ENCODE data around the gene CRCP. TPM values are rescaled to one million over a fixed set of nuclear protein-coding genes. Genes with fewer than 3 reads are reported as not detected.

The CRCP gene
- total RNA-seq, 1 donor = 31.3 TPM

DNA sequence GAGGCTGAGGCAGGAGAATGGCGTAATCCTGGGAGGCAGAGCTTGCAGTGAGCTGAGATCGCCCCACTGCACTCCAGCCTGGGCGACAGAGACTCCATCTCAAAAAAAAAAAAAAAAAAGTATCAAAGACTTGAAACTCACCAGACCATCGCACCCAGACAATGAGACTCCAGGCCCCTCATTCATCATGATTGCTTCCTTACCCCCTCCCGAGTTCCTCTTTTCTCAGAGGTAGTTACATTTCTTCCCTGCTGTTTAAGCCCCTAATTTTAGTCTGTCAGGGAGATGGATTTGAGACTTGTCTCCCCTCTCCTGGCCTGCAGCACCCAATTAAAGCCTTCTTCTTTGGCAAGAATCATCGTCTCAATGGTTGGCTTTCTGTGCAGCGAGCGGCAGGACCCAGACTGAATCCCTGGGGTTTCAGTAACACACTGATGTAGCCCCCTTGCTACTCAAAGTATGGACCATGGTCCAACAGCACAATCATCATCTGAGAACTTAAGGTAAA lies 71.1 kb downstream of the CRCP start:
- Histone ChIP-seq H3K4me1 (ENCODE audit: insufficient read depth, low read length) (no peaks in the 10 kb centered on the region), H3K27me3 (ENCODE audit: insufficient read depth, low read length) (no peaks in the 10 kb centered on the region), H3K9me3 (ENCODE audit: low read depth, low read length) (no peaks in the 10 kb centered on the region), H3K4me3 (ENCODE audit: low read length) (no peak overlapping the region)

DNA sequence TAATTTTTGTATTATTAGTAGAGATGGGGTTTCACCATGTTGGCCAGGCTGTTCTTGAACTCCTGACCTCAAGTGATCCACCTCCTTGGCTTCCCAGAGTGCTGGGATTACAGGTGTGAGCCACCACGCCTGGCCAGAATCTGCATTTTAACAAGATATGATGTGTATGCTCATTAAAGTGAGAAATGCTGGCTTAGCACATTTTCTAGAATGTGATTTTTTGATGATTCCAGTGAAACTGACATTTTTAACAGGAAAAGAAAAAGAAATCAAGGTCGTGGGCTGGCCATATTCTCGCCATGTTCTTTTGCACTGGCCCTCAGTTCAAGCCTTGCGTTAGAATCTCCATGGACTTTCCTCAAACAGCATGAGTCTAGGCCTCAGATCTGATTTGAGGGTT lies 72.3 kb downstream of the CRCP start:
- no peaks in the 10 kb centered on the region for H3K4me1 ChIP-seq (ENCODE audit: insufficient read depth, low read length)
- no peaks in the 10 kb centered on the region for H3K27me3 ChIP-seq (ENCODE audit: insufficient read depth, low read length)
- H3K9me3 ChIP-seq (ENCODE audit: low read depth, low read length) = no peaks in the 10 kb centered on the region
- H3K4me3 ChIP-seq (ENCODE audit: low read length) = no peak overlapping the region

DNA sequence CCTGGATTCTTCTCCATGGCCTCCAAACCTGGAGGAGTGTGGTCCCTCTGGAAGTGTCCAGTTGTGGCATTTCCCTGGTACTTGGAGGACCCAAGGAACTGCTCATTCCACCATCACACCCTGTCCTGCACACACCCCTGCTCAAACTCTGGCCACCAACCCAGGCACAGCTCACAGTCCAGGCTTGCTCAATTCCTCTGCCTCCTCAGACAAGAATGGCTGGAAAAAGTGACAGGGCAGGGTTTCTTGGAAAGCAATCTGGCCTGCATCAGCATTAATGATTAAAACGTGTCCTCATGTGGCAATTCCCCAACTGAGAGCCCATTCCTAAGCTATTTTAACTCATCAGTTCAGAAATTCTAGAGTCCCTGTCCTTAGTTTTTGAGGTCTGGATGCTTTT lies 73.3 kb downstream of the CRCP start:
- H3K4me1 ChIP-seq (ENCODE audit: insufficient read depth, low read length) = no peaks in the 10 kb centered on the region
- no peaks in the 10 kb centered on the region for H3K27me3 ChIP-seq (ENCODE audit: insufficient read depth, low read length)
- no peaks in the 10 kb centered on the region for H3K9me3 ChIP-seq (ENCODE audit: low read depth, low read length)
- H3K4me3 ChIP-seq (ENCODE audit: low read length) = no peak overlapping the region

DNA sequence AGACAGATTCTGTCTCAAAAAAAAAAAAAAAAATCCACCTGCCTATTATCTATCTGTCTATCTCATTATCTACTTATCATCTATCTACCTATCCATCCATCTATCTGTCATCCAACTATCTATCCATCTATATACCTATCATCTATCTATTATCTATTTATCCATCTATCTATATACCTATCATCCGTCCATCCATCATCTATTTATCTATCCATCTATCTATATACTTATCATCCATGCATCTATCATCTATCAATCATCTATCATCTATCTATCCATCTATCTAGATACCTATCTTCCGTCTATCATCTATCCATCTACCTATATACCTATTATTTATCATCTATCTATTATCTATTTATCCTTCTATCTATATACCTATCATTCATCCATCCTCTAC lies 74.0 kb downstream of the CRCP start:
- no peaks in the 10 kb centered on the region for H3K27me3 ChIP-seq (ENCODE audit: insufficient read depth, low read length)
- H3K9me3 ChIP-seq (ENCODE audit: low read depth, low read length) = no peaks in the 10 kb centered on the region
- H3K4me3 ChIP-seq (ENCODE audit: low read length) = no peak overlapping the region
- no peaks in the 10 kb centered on the region for H3K4me1 ChIP-seq (ENCODE audit: insufficient read depth, low read length)

DNA sequence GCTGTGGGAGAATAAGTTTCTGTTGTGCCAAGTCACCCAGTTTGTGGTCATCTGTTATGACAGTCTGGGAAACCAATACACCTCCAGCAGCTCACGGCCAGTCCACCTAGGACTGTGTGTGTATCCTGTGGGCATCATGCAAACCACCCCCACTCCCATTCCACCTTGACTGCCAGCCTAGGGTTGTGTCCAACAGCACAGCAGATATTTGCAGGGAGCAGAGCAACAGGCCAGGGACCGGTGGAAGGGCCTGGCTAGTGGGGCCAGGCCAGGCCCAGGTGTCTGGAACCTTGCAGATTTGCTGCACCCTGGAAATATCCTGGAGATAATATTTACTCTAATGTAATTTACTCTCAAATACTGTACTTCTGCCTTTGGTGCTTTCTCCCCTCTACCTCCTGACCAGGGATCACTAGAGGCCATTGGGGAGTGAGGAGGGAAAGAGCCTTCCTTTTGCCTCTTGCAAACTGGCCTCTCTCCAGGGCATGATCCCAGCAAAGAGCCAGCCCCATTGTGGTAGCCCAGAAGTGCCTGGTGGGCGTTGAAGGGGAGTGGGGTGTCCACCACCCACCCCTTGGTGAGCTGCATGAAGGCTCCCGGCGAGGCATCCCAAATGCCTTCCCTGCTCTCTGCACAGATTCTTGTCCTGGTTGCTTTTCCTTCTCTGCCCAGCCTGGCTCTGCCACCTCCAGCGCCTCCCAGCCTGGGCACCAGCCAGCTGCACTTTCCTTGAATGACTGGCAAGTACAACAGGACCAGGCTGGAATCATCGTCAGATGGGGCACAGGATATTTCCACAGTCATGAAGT lies 75.3 kb downstream of the CRCP start:
- Histone ChIP-seq H3K27me3 (ENCODE audit: insufficient read depth, low read length) (no peaks in the 10 kb centered on the region), H3K4me1 (ENCODE audit: insufficient read depth, low read length) (no peaks in the 10 kb centered on the region), H3K4me3 (ENCODE audit: low read length) (no peak overlapping the region), H3K9me3 (ENCODE audit: low read depth, low read length) (no peaks in the 10 kb centered on the region)

DNA sequence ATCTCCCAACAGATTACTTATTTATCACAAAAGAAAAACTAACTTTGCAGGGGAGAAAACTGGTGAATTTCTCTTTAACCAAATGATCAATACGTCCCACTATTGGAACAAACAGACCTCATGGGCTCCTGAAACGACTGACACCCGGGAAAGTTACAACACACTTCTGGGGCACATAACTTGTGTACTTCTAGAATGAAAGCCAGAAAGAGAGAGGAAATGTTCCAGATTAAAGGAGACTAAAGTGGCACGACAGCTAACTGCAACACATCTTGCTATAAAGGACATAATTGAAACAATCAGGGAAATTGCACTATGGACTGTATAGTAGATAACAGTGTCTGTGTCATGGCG lies 75.8 kb downstream of the CRCP start:
- no peaks in the 10 kb centered on the region for H3K9me3 ChIP-seq (ENCODE audit: low read depth, low read length)

DNA sequence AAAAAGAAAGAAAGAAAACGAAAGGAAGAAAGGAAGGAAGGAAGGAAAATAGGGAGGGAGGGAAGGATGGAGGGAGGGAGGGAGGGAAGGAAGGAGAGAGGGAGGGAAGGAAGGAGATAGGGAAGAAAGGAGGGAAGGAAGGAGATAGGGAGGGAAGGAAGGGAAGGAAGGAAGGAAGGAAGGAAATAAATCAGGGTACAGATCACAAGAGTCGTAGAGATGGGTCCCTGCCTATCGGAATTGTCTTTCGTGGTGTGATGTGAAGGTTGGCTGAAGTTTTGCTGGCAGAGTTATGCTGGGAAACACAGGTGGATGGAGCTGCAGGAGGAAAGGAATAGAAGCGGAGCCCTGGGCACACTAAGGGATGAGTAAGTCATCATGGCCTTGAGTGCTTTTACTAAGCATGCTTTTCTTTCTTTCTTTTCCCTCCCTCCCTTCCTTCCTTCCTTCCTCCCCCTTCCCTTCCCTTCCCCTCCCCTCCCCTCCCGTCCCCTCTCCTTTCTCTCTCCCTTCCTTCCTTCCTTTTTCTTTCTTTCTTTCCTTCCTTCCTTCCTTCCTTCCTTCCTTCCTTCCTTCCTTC lies 78.6 kb downstream of the CRCP start:
- Histone ChIP-seq H3K4me3 (ENCODE audit: low read length) (no peak overlapping the region), H3K4me1 (ENCODE audit: insufficient read depth, low read length) (no peaks in the 10 kb centered on the region), H3K27me3 (ENCODE audit: insufficient read depth, low read length) (no peaks in the 10 kb centered on the region), H3K9me3 (ENCODE audit: low read depth, low read length) (no peaks in the 10 kb centered on the region)

More for the DNA sequence above, 75.8 kb downstream of the CRCP start:
- Histone ChIP-seq H3K4me1 (ENCODE audit: insufficient read depth, low read length) (no peaks in the 10 kb centered on the region), H3K27me3 (ENCODE audit: insufficient read depth, low read length) (no peaks in the 10 kb centered on the region), H3K4me3 (ENCODE audit: low read length) (no peak overlapping the region)

DNA sequence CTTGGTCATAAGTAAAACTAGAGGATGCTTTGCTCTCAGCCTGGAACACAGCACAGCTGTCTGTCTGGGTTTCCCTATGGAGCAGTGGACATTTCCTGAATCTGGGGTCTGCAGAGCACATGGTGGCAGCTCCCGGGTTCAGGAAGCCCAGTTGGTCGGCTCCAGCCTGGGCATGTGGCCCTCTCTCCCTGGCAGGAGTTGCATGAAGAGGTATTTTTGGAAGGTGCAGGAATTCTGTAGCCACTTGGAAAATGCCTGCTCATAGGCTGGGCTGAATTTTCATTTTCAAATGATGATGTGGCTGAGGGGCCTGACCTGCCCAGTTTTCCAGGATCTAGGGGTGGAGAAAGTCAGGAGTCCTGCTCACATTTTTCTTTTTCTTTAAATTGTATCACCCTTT lies 83.8 kb downstream of the CRCP start:
- H3K4me1 ChIP-seq (ENCODE audit: insufficient read depth, low read length) = no peaks in the 10 kb centered on the region
- no peaks in the 10 kb centered on the region for H3K9me3 ChIP-seq (ENCODE audit: low read depth, low read length)

DNA sequence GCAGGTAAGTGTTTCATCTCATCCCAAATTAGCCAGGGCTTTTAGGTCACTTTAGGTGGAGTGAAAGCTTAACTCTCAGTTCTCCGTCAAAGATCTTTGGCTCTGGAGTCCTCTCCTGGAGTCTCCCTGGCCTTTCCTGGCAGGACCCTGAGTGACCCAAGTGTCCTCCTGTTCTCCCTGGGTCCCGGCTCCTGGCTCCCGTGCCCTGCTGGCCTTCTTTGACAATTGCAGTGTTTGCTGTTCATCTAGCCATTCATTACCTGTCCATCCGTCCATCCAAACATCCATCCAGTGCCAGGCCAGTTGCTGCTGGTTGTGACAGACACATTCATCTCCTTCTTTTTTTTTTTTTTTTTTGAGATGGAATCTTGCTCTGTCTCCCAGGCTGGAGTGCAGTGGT lies 84.3 kb downstream of the CRCP start:
- no peaks in the 10 kb centered on the region for H3K9me3 ChIP-seq (ENCODE audit: low read depth, low read length)
- H3K27me3 ChIP-seq (ENCODE audit: insufficient read depth, low read length) = peaks cover 4% of the 10 kb centered on the region
- no peaks in the 10 kb centered on the region for H3K4me1 ChIP-seq (ENCODE audit: insufficient read depth, low read length)
- H3K4me3 ChIP-seq (ENCODE audit: low read length) = no peak overlapping the region

More for the DNA sequence above, 83.8 kb downstream of the CRCP start:
- H3K4me3 ChIP-seq (ENCODE audit: low read length) = no peak overlapping the region
- peaks cover 2% of the 10 kb centered on the region for H3K27me3 ChIP-seq (ENCODE audit: insufficient read depth, low read length)

DNA sequence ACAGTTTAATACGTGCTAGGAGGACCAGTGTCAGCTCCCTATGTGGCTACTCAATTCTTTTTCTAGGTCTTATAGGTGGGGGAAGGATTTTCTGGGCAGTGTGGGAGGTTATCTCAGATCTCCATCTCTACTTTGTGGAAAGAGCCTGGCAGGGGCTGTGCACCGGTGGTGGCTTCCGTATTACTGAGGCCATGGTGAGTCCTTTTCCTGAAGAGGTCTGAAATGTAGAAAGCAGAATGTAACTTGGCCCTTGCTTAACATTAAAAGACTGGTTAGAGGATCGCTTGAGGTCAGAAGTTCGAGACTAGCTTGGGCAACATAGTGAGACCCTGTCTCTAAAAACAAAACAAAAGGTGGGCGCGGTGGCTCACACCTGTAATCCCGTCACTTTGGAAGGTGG lies 87.8 kb downstream of the CRCP start:
- peaks cover 26% of the 10 kb centered on the region for H3K4me1 ChIP-seq (ENCODE audit: insufficient read depth, low read length)

More for the DNA sequence above, 87.8 kb downstream of the CRCP start:
- Histone ChIP-seq H3K9me3 (ENCODE audit: low read depth, low read length) (no peaks in the 10 kb centered on the region), H3K27me3 (ENCODE audit: insufficient read depth, low read length) (peaks cover 18% of the 10 kb centered on the region), H3K4me3 (ENCODE audit: low read length) (no peak overlapping the region)

Other genes with a start within 250 kb of the CRCP start
- gene VKORC1L1, start 241.8 kb upstream of the CRCP start, total RNA-seq = 1.8 TPM
- gene GUSB, start 132.6 kb upstream of the CRCP start, total RNA-seq = 35.5 TPM
- gene ASL, start 39.0 kb upstream of the CRCP start, total RNA-seq = 9.8 TPM
- 7.9 TPM for gene TPST1, start 90.5 kb downstream of the CRCP start, total RNA-seq